Activated T-cell treated with anti-CD3 and anti-CD28 coated beads, Interleukin-2, amount 50 U/mL, for 24 hours (primary cell): ENCODE results near the gene FGF1.

Experiments used
- DNase-seq: peaks from one replicate; pipeline ENCODE4 v3.0.0-alpha.2; 2020
- H3K27ac Mint-ChIP-seq: 2 replicates; pipeline ENCODE4 v1.8.0; 2020; ENCODE audit warnings: mild to moderate bottlenecking, mixed read lengths
- H3K27me3 Mint-ChIP-seq: 2 replicates; pipeline ENCODE4 v1.8.0; 2020; ENCODE audit warnings: mixed read lengths
- H3K36me3 Mint-ChIP-seq: 2 replicates; pipeline ENCODE4 v1.8.0; 2020; ENCODE audit warnings: low read depth, mixed read lengths
- H3K4me1 Mint-ChIP-seq: 2 replicates; pipeline ENCODE4 v1.8.0; 2020; ENCODE audit warnings: low read depth, mixed read lengths
- H3K4me3 Mint-ChIP-seq: 2 replicates; pipeline ENCODE4 v1.8.0; 2020; ENCODE audit warnings: mild to moderate bottlenecking, moderate library complexity, mixed read lengths
- H3K9me3 Mint-ChIP-seq: 2 replicates; pipeline ENCODE4 v1.8.0; 2020; ENCODE audit warnings: mixed read lengths

The FGF1 gene

DNA sequence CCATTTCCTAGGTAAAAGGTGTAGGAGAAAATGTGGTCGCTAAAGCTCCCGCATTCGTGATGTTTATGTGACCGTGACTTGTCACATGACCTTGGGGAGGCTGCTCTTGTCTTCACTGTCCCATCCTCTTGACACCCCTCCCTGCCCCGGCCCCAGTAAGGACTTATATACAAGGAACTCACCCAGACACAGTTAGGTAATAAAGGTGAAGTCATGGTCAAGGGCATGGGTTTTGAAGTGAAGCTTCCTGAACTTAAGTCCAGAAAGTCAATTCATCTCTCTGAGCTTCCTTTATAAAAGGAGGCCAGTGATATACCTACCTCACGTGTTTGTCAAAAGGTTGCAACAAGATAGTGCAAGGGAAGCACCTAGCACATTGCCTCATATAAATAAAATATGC, 17.6 kb downstream of the FGF1 start:
- no peak overlapping the region for H3K4me3 Mint-ChIP-seq
- no peak overlapping the region for H3K27ac Mint-ChIP-seq
- H3K36me3 Mint-ChIP-seq: no peaks in the 10 kb centered on the region
- H3K9me3 Mint-ChIP-seq: no peaks in the 10 kb centered on the region
- no peak for DNase-seq
- H3K4me1 Mint-ChIP-seq: no peaks in the 10 kb centered on the region
- no peaks in the 10 kb centered on the region for H3K27me3 Mint-ChIP-seq

DNA sequence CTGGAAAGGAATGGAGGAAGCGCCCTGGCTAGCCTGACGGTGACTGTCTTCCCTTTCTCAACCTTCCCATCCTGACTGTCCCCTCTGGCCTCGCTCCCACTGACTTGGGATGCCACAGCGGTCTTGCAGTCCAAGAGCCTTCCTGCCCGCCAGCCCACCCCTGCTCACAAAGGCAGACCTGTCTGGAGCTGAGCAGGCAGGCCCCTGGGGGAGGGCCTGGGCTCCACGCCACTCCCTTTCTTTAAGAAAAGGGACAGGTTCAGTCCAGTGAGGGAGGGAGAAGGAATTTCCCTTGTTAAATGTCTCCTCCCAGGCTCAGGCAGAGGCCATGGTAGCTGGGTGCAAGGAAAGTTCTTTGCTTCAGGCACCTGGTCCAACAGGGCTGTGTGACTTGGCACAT, 18.1 kb downstream of the FGF1 start:
- Mint-ChIP-seq H3K4me3 (no peak overlapping the region), H3K9me3 (no peaks in the 10 kb centered on the region), H3K27ac (no peak overlapping the region), H3K36me3 (no peaks in the 10 kb centered on the region), H3K27me3 (no peaks in the 10 kb centered on the region), H3K4me1 (no peaks in the 10 kb centered on the region)
- no peak for DNase-seq

DNA sequence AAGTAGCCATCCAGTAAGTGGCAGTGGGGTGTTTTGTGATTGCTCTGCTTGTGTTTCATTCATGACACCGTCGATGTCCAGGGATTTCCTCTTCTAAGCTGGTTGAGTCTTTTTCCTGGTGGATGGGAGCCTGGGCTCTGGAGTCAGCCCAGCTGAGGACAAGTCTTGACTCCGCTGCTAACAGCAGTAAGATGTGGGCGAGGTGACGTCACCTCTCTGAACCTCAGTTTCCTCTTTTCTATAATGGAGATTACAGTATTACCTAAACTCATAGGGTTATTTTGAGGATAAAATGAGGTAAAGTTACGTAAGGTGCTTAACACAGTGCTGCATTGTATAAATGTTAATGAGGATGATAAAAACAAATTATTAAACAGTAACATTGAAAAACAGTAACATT, 21.3 kb downstream of the FGF1 start:
- Mint-ChIP-seq H3K36me3 (no peaks in the 10 kb centered on the region), H3K27ac (no peak overlapping the region), H3K9me3 (no peaks in the 10 kb centered on the region), H3K4me3 (no peak overlapping the region), H3K27me3 (no peaks in the 10 kb centered on the region), H3K4me1 (no peaks in the 10 kb centered on the region)
- DNase-seq: no peak

DNA sequence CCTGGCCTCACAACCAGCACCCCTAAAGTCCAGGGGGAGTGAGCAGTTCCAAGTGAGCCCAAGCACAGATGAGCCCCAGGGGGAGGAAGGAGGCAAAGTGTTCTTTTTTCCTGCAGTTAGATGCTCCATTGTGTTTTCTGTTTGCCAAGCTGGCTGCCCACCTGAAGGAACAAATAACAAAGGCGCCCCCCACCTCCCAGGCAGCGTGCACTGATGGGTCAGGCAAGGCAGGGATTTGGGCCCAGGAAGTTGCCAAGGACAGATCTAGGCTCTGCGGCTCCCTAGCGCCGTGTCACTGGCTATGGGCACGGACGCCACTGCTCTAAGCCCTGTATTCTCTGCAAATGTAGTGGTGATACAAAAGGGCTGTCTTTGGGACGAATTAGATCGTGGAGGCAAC, 21.8 kb downstream of the FGF1 start:
- Mint-ChIP-seq H3K36me3 (no peaks in the 10 kb centered on the region), H3K27me3 (no peaks in the 10 kb centered on the region), H3K4me1 (no peaks in the 10 kb centered on the region), H3K27ac (no peak overlapping the region), H3K9me3 (no peaks in the 10 kb centered on the region), H3K4me3 (no peak overlapping the region)
- DNase-seq: no peak

DNA sequence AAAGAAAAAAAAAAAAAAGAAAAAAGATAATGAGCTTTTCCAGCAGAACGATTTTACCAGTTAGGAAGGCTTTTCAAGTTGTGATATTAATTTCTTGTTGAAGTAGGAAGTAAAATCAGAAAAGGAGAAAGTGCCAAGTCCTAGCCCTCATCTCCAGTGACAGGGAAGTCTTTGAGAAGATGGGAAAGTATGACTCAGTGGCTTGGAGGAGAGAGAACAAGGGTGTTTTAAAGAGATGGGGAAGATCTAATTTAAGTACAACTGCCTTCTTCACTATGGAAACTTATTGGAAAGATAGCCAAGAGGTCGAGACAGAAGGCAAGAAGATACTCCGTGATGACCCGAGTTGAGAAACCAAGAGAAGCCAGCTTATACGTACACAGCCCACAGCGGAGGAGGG, 22.6 kb downstream of the FGF1 start:
- Mint-ChIP-seq H3K9me3 (no peaks in the 10 kb centered on the region), H3K27ac (no peak overlapping the region), H3K36me3 (no peaks in the 10 kb centered on the region), H3K4me3 (no peak overlapping the region), H3K27me3 (no peaks in the 10 kb centered on the region), H3K4me1 (no peaks in the 10 kb centered on the region)
- DNase-seq: no peak

DNA sequence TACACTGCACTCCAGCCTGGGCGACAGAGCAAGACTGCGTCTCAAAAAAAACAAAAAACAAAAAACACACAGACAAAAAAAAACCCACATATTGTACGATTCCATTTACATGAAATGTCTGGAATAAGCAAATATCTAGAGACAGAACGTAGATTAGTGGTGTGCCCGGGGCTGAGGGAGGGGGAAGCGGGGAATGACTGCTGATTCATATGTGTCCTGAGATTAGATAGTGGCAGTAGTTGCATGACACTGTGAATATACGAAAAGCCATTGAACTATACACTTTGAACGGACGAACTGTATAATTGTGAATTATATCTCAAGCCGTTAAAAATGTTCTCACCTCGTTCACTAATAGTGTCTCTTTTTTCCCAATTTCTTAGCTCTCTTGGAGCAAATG, 23.9 kb downstream of the FGF1 start:
- Mint-ChIP-seq H3K9me3 (no peaks in the 10 kb centered on the region), H3K4me1 (no peaks in the 10 kb centered on the region), H3K4me3 (no peak overlapping the region), H3K36me3 (no peaks in the 10 kb centered on the region), H3K27ac (no peak overlapping the region), H3K27me3 (peaks cover 3% of the 10 kb centered on the region)
- DNase-seq: no peak

DNA sequence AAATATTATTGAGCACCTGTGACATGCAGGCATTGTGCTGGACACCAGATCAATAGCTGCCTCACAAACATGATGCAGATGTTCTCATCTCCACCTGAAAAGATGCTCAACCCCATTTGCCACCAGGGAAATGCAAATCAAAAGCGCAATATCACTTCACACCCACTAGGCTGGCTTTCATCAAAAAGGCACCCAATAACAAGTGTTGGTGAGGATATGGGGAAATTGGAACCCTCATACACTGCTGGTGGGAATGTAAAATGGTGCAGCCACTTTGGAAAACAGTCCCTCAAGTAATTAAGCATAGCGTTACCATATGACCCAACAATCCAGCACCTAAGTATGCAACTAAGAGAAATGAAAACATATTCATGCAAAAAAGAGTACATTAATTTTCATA, 24.7 kb downstream of the FGF1 start:
- peaks cover 3% of the 10 kb centered on the region for H3K27me3 Mint-ChIP-seq
- H3K9me3 Mint-ChIP-seq: no peaks in the 10 kb centered on the region
- H3K4me1 Mint-ChIP-seq: no peaks in the 10 kb centered on the region
- H3K27ac Mint-ChIP-seq: no peak overlapping the region
- H3K36me3 Mint-ChIP-seq: no peaks in the 10 kb centered on the region
- no peak overlapping the region for H3K4me3 Mint-ChIP-seq
- no peak for DNase-seq

DNA sequence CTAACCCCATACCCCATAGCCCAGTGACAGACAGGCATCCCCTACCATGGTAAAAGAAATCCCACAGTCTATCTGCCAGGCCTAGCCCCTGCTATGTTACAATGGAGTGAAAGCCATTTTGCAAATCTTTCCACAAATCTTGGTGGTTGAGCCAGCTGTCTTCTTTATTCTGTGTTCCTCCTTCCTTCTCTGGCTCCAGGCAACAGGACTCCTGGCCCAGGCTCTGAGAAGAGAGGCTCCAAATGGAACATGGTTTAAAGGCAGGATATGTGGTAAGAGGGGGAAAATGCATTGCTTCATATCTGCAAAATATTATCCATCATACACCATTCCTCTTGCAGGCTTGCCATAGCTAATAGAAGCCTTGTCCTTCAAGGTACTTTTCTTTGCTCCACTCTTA, 25.2 kb downstream of the FGF1 start:
- no peak overlapping the region for H3K27ac Mint-ChIP-seq
- H3K9me3 Mint-ChIP-seq: no peaks in the 10 kb centered on the region
- no peak overlapping the region for H3K4me3 Mint-ChIP-seq
- H3K4me1 Mint-ChIP-seq: no peaks in the 10 kb centered on the region
- H3K36me3 Mint-ChIP-seq: no peaks in the 10 kb centered on the region
- peaks cover 3% of the 10 kb centered on the region for H3K27me3 Mint-ChIP-seq
- DNase-seq: no peak

DNA sequence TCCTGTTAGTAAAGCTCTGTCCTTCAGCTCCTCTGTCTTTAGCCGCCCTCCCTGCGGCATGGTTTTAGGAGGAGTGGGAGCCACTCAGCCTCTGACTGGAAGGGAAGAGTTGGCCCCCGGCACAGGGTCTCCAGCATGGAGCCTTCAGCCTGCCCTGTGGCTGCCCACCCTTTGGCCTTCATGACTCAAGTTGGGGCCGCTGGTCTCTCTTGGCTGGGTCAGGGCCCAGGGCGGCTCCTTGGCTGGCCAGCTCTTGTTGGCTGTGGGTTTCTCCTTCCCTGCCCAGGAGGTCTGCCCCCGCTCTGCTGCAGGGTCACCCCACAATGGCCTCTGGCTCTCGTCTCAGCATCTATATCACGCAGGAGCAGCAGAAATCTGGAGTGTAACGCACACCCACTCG, 25.7 kb downstream of the FGF1 start:
- no peaks in the 10 kb centered on the region for H3K9me3 Mint-ChIP-seq
- H3K36me3 Mint-ChIP-seq: no peaks in the 10 kb centered on the region
- no peak overlapping the region for H3K4me3 Mint-ChIP-seq
- no peak for DNase-seq
- no peak overlapping the region for H3K27ac Mint-ChIP-seq
- H3K27me3 Mint-ChIP-seq: peaks cover 8% of the 10 kb centered on the region
- H3K4me1 Mint-ChIP-seq: peaks cover 3% of the 10 kb centered on the region

DNA sequence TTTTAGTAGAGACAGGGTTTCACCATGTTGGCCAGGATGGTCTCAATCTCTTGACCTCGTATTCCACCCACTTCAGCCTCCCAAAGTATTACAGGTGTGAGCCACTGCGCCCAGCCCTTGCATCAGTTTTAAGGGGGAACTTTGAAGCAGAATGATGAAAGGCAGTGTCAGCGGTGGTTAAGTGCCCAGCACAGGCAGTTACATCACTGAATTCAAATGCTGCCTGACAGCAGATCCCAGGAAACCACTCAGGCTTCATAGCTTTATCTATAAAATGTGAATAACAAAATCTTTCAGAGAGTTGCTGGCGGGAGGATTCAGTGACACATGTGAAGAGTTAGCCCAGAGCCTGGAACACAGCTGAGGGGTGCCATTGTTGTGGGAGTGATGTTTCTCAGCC, 26.5 kb downstream of the FGF1 start:
- H3K27ac Mint-ChIP-seq: no peak overlapping the region
- H3K4me3 Mint-ChIP-seq: no peak overlapping the region
- no peak for DNase-seq
- no peaks in the 10 kb centered on the region for H3K9me3 Mint-ChIP-seq
- H3K36me3 Mint-ChIP-seq: no peaks in the 10 kb centered on the region
- peaks cover 13% of the 10 kb centered on the region for H3K27me3 Mint-ChIP-seq
- peaks cover 3% of the 10 kb centered on the region for H3K4me1 Mint-ChIP-seq

DNA sequence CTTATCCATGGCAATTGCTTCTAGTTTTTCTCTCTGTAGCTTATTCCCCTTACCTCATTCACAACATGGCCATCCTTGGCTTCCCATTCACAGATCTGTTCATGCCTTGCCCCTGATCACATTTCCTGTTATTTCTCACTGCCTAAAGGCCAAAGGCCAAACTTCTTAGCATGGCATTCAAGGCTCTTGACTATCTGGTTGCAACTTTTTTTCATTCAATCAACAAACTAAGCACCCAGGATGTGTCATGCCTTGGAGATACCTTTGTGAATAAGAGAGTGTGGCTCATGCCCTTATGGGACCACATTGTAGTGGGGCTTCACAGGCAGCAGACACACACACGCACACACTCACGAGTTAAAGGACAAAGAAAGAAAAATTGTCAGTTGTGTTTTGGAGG, 27.6 kb downstream of the FGF1 start:
- H3K27me3 Mint-ChIP-seq: peaks cover 13% of the 10 kb centered on the region
- no peak overlapping the region for H3K4me3 Mint-ChIP-seq
- no peaks in the 10 kb centered on the region for H3K36me3 Mint-ChIP-seq
- H3K27ac Mint-ChIP-seq: no peak overlapping the region
- H3K4me1 Mint-ChIP-seq: peaks cover 3% of the 10 kb centered on the region
- no peaks in the 10 kb centered on the region for H3K9me3 Mint-ChIP-seq
- no peak for DNase-seq

DNA sequence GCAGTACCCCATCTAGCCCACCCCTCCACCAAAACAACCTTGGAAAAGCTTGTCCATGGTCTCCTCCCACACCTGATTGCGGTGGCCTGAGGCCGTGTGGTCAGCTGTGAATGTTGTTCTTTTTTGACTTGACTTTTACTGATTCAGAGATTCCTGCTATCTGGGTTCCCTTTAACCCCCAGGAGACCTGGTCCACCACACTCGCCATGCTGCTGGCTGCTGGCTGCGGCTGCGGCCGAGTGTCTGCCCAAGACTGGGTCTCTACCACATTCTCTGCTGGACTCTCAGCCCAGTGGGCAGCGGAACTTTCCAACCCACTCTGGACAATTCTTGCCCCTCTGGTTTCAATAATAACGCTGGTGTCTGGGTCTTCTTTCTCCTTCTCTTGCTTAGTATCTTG, 28.4 kb downstream of the FGF1 start:
- Mint-ChIP-seq H3K4me3 (no peak overlapping the region), H3K36me3 (no peaks in the 10 kb centered on the region), H3K4me1 (peaks cover 3% of the 10 kb centered on the region), H3K27ac (no peak overlapping the region), H3K9me3 (no peaks in the 10 kb centered on the region), H3K27me3 (peaks cover 13% of the 10 kb centered on the region)
- no peak for DNase-seq

DNA sequence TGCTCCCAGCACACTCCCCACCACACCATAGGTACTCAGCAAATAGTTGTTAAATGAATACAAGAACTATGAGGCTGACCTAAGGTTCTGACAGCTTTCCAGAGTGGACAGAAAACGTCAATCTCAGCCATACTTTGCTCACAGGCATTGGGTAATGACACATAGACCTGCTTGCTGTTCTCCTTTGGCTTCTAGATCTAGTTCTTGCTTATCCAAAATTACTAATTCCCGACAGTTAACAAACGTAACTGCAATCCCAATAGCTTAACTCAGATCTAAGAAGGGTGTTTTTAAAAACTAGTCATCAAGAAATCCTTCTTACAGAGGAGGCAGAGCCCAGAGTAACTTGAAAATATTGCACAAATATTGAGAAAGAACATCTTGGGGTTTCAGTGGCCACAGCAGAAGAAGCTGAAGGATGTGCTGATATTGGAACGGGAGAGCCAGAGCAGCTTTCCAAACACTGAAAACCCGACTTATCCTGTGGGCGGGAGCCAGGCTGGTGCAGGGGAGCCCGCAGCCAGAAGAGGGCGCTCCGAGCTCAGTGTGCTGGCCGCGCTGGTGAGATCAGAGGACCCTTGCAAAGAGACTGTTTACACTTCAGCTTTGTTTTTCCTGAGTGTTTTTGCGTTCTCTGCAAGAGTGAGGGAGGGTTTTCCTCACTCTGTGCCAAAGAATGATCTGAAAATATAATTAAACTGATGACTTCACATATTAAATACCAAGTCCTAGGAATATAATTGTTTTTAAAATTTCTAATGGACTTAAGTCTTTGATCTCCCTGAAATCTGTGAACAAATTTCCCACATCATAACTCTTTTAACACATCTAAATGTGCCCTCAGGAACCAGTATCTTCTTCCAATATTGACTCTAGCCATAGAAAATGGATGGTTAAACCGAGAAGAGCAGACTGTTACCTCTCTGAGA, 30.3 kb downstream of the FGF1 start:
- Mint-ChIP-seq H3K27ac (no peak overlapping the region), H3K4me3 (no peak overlapping the region), H3K27me3 (peaks cover 13% of the 10 kb centered on the region), H3K36me3 (no peaks in the 10 kb centered on the region), H3K9me3 (no peaks in the 10 kb centered on the region), H3K4me1 (peaks cover 3% of the 10 kb centered on the region)
- peak; percentile 81 for DNase-seq

DNA sequence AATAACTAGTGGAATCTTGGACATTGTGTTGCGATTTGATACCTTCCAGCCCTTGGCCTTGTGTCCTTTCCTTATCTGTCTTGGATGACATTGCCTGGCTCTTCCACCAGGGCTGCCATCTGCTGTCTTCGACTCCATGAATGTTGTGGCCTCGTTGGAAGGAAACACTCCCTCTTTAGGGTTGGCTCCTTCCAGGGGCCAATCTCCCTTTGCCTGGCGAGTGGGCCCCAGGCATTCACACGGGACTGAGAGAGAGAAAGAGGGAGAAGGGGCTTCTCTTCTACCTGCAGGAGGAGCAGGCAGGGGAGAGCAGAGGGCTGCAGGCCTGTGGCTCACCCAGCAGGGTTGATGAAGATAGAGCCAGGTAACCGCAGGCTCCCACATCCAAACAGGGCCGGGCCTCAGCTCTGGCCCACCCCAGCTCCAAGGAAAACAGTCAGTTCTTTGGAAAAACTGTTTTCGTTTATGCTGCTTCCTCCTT, 31.3 kb downstream of the FGF1 start:
- no peaks in the 10 kb centered on the region for H3K36me3 Mint-ChIP-seq
- DNase-seq: no peak
- H3K4me1 Mint-ChIP-seq: peaks cover 3% of the 10 kb centered on the region
- no peak overlapping the region for H3K27ac Mint-ChIP-seq
- H3K4me3 Mint-ChIP-seq: no peak overlapping the region
- no peaks in the 10 kb centered on the region for H3K9me3 Mint-ChIP-seq
- peaks cover 13% of the 10 kb centered on the region for H3K27me3 Mint-ChIP-seq

DNA sequence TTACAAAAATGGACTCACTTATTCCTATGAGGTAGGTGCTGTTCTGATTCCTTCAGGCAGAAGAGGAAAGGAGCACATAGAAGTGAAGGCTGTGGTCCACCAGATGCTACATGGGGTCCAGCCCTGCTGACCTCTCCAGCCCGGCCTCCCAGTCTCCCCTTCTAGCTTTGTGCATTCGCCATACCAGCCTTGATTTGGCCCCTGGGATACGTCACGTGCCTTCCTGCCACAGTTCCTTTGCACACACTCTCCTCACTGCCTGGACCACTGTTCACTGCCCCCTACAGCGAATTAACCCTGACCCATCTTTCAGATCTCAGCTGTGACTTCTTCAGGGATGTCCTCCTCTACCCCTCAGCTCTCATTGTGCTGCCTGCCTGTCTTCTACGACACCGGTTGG, 32.6 kb downstream of the FGF1 start:
- DNase-seq: no peak
- Mint-ChIP-seq H3K4me3 (no peak overlapping the region), H3K4me1 (peaks cover 3% of the 10 kb centered on the region), H3K36me3 (no peaks in the 10 kb centered on the region), H3K27ac (no peak overlapping the region), H3K9me3 (no peaks in the 10 kb centered on the region), H3K27me3 (peaks cover 13% of the 10 kb centered on the region)
